ENCODE results near the gene IPO4.

IPO4 gene

GRCh38 chr14:24194873-24195185 lies 6.2 kb upstream of the IPO4 start:
- no peak for DNase-seq (ENCODE audit: low spot score)

- DNase-seq (ENCODE audit: low spot score) = no peak
Measured at GRCh38 chr14:24194186-24194872, 5.7 kb upstream of the IPO4 start.

DNA sequence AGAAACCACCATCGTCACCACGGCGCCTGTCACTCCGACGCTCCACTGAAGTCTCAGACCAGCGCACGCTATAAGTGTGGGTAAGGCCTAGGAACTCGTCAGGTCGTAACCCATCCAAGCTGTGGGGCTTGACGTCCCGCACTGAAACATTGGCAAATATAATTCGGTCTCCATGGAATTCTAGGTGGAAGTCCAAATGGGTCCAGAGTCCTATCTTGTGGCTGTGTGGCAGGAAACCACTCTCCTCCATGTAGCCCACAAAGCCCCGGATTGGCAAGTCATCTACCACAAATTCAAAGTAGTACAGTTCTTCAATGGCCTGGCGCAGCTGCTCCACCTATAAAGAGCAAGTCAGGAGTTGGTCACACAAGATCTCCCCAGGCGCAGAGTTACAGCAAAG lies 4.3 kb upstream of the IPO4 start:
- DNase-seq (ENCODE audit: low spot score) = no peak

DNA sequence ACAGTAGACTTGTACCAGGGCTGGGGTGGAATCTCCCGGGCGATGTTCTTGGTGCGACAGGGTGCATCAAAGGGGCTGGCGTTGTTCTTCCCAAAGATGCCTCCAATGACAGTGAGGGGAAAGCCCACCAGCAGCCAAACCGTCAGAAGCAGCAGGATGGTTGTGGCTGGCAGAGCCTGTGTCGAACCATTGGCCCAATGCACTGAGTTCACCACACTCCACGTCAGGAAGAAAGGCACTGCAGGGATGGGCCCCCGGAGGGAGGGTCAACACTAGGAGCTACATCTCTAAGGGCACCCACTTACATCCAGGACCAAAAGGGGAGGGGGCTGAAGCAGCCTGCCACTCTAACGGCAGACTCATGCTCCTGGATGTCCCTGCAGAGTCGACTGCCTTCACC lies 1.8 kb upstream of the IPO4 start:
- DNase-seq (ENCODE audit: low spot score) = no peak

GRCh38 chr14:24189460-24189859 lies 844 bp upstream of the IPO4 start:
- no peak for DNase-seq (ENCODE audit: low spot score)

GRCh38 chr14:24189059-24189375 lies 401 bp upstream of the IPO4 start:
- no peak for DNase-seq (ENCODE audit: low spot score)

DNA sequence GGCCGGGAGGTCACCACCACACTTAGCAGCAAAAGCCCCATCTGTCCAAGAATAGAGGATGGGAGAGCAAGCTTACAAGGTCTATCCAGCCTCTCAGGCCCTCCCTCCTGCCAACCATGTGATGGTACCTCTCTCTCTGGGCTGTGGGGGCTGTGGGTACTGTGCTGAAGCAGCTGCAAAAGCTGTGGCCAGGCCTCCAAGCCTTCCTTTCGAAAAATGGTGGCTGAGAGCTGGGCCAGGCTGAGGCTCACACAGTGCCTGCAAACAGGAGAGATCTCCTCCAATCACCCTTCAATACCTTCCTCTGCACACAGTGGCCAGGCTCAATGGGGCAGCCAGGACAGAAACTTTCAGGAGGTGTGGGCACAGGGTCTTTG lies 1.1 kb downstream of the IPO4 start:
- no peak for DNase-seq (ENCODE audit: low spot score)

GRCh38 chr14:24186831-24187538 lies 1.6 kb downstream of the IPO4 start:
- DNase-seq (ENCODE audit: low spot score) = no peak

- no peak for DNase-seq (ENCODE audit: low spot score)
Measured at GRCh38 chr14:24185741-24186140, 2.9 kb downstream of the IPO4 start.

DNA sequence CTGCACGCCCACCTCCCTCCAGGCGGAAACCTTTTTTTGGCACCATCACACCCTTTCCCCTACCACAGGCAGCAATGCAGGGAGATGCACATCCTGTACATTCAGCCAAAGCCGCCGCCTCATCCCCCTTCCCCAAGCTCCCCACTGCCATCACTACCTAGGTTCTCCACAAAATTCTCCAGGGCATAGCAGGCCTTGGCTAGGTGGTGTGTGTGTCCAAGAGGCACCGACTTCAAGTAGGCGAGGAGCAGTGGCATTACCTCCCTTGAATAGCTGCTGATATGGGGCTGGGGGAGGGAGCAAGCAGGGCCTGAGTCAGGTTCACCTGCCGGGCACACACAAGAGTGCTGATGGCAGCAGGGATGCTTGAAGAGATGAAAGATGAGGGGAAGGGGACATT lies 3.6 kb downstream of the IPO4 start:
- no peak for DNase-seq (ENCODE audit: low spot score)

- DNase-seq (ENCODE audit: low spot score) = no peak
Measured at GRCh38 chr14:24184104-24184970, 4.3 kb downstream of the IPO4 start.

GRCh38 chr14:24183014-24183481 lies 5.6 kb downstream of the IPO4 start:
- no peak for DNase-seq (ENCODE audit: low spot score)

- no peak for DNase-seq (ENCODE audit: low spot score)
Measured at GRCh38 chr14:24182110-24182882, 6.3 kb downstream of the IPO4 start.

DNA sequence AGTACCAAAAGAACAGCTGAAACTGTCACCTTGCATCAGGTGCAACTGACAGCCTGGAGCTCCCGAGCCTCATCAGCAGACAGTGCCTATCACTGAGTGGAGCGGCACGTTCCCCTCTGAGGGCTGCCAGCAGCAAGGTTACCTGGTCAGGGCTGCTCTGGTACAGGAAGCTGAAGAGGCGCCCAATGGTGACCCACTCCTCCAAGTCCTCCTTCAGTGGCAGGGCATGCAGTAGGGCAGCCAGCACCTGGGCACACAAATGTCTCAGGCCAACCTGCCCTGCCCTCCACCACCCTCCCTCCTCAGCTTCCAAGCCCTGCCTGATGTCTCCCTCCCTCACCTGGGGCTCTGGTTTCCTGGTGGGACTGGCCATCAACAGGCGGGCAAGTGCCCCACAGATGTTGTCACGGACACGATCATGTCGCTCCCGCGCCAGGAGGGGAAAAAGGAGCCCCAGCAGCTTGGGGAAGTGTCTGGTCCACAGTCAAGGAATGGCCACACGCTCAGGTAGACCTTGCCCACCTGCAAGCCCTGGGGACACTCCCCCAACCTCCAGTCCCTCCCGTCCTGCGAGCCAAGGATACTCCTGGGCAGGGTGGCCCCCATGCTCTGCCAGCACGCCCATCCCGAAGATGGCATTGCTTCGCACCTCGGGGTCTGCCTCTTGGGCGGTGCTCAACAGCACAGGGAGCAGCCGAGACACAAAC lies 7.1 kb downstream of the IPO4 start:
- no peak for DNase-seq (ENCODE audit: low spot score)

GRCh38 chr14:24179961-24180796 lies 8.4 kb downstream of the IPO4 start:
- DNase-seq (ENCODE audit: low spot score) = no peak

DNA sequence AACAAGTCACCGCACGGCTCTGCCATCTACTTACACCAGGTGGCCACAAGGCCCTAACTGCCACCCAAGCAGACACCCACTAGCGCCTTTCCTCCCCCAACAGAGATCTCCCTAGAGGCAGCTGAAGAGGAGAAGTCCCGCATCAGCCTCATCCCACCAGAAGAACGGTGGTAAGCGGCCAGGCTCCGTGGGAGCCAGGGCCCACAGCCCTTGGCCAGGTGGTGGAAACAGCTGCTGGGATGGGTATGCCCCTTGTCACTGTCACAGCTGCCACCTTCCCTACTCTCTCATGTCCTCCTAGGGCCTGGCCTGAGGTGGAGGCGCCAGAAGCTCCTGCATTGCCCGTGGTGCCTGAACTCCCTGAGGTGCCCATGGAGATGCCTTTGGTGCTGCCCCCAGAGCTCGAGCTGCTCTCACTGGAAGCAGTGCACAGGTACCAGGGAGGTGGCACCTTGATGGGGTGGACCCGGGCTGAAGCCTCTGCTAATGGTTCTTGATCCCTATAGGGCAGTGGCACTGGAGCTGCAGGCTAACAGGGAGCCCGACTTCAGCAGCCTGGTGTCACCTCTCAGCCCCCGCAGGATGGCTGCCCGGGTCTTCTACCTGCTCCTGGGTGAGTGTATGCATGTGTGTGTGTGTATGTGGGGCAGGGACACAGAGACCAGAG lies 9.2 kb downstream of the IPO4 start:
- no peak for DNase-seq (ENCODE audit: low spot score)

DNA sequence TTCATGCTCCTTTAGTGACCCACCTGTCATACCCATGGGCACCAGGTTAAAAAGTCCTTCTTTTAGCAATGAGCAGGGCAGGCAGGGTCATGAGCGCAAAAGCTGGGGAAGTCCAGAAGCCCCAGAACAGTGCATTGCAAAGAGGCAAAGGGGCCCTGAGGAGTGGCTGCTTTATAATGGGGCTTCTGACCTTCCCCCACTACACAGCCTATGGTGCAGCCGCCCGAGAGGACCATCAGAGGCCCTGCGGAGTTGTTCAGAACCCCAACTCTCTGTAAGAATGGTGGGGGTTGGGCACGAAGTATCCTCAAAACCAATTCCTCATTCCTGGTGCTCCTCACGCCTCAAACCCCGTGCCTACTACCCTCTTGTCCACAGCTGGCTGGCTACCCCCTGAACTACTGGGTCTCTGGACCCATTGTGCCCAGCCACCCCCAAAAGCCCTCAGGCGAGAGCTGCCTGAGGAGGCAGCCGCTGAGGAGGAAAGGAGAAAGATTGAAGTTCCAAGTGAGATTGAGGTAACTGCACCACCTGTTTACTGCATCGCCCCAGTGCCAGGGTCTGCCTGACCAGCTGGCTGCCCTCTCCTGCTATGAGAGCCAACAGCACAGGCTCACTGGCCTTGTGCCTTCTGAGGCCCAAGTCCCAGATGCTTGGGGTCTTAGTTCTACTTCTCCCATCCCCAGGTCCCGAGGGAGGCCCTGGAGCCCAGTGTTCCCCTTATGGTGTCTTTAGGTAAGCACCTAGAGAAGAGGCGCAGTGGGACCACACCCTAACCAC lies 10.0 kb downstream of the IPO4 start:
- no peak for DNase-seq (ENCODE audit: low spot score)

- DNase-seq (ENCODE audit: low spot score) = no peak
Measured at GRCh38 chr14:24177891-24178290, 10.7 kb downstream of the IPO4 start.

GRCh38 chr14:24177041-24177825 lies 11.4 kb downstream of the IPO4 start:
- no peak for DNase-seq (ENCODE audit: low spot score)

Data from SW480 (cell line).